Measurements from ENCODE around the gene PLA2G6.

- no peak for TF ChIP-seq IFI16 (CRISPR knock-in tag; IDR thresholded peaks at IDR 0.05)
- TF ChIP-seq POLR2AphosphoS5 (IDR thresholded peaks at IDR 0.05; ENCODE audit: control insufficient read depth, insufficient read depth, low read depth, low read length) = no peak
Observed at GRCh38 chr22:38192475-38192863, 10.8 kb upstream of the PLA2G6 start.

All from K562 (cell line).